Measurements from ENCODE around the gene SYNE2.
"Not testable (repeated sequence)": the region's sequence is repeated elsewhere in the genome, so short reads cannot be mapped to it uniquely, and the experiment has no call there.

The SYNE2 gene

DNA sequence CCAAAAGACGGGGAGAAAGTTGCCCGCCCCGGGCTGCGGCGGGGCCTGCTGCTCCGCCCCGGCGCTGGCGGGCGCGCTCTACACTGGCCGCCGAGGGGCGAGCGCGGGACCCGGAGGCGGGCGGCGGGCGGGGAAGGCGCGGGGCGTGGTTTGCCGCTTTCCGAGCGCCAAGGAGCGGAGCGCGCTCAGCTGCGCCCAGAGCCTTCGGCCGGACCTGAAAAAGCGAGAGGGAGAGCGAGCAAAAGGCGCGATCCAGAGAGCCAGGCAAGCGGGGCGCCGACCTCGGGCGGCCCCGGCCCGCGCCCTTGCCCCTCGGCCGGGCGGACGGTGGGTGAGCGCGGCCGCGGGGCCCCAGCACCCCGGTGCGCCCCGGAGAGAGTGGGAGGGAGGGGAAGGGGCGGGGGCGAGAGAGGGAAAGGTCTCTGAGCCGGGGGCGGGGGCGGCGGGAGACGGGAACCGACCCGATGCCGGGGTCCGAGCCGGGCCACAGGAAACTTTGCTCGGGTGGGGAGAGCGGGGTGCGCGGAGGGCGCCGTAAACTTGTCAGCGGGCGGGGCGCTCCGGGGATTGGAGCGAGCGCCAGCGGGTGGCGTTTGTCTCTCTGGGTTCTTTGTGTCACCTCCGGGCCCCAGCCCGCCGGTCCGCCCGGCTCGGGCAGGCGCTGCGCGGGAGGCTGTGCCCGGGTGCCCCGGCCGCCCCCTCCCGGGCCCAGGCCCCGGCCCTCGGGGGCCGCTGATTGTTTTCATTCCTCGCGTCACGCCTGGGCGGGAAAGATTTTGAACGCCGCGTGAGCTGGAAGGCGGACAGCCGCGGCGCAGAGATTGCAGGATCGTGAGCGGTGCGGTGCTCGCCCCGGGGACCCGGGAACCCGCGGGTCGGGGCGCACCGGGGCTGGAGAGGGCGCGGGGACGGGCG lies at the start of gene SYNE2:
Gene SYNE2 (plus strand): TSS at position 188 of the 915 bp plus-strand sequence. CDS start 56,145 bp downstream, outside the sequence.
- DNase-seq = peak; percentile 36

GRCh38 chr14:63803221-63803791 lies 49.5 kb upstream of the SYNE2 start:
- DNase-seq = not testable (repeated sequence)

DNA sequence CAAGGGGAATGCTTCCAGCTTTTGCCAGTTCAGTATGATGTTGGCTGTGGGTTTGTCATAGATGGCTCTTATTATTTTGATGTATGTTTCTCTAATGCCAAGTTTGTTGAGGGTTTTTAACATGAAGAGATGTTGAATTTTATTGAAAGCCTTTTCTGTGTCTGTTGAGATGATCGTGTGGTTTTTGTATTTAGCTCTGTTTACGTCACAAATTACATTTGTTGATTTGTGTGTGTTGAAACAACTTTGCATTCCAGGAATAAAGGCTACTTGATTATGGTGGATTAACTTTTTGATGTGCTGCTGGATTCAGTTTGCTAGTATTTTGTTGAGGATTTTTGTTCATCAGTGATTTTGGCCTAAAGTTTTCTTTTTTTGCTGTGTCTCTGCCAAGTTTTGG lies 46.7 kb upstream of the SYNE2 start:
- DNase-seq = not testable (repeated sequence)

DNA sequence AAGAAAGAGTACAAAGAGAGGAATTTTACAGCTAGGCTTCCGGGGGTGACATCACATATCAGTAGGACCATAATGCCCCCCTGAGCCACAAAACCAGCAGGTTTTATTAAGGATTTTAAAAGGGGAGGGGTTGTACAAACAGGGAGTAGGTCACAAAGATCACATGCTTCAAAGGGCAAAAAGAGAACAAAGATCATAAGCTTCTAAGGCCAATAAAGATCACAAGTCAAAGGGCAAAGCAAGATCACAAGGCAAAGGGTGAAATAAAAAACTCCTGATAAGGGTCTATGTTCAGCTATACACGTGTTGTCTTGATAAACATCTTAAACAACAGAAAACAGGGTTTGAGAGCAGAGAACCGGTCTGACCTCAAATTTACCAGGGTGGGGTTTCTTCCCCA lies 41.1 kb upstream of the SYNE2 start:
- not testable (repeated sequence) for DNase-seq

- DNase-seq = no peak
Measured at GRCh38 chr14:63833728-63834127, 19.1 kb upstream of the SYNE2 start.

DNA sequence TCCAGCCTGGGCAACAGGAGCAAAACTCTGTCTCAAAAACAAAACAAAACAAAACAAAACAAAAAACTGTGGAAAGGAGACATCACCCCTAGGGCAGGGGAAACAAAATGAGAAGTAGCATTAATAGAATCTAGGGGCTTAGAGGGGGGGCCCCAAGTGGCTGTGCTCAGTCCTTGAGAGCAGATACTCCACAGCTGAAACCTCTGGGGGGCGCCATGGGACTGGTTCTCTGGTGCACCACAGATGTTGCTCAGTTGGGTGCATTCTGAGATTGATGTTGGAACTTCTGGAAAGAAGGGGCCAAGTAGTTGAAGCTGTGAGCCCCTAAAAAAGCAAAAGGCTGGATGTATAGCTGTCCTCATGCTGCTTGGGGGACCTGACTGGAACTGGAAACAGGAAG lies 11.8 kb upstream of the SYNE2 start:
- DNase-seq = no peak

GRCh38 chr14:63843796-63844195 lies 9.0 kb upstream of the SYNE2 start:
- DNase-seq = no peak

GRCh38 chr14:63848890-63849289 lies 3.9 kb upstream of the SYNE2 start:
- DNase-seq = no peak

GRCh38 chr14:63852271-63852816 lies 460 bp upstream of the SYNE2 start:
- no peak for DNase-seq

DNA sequence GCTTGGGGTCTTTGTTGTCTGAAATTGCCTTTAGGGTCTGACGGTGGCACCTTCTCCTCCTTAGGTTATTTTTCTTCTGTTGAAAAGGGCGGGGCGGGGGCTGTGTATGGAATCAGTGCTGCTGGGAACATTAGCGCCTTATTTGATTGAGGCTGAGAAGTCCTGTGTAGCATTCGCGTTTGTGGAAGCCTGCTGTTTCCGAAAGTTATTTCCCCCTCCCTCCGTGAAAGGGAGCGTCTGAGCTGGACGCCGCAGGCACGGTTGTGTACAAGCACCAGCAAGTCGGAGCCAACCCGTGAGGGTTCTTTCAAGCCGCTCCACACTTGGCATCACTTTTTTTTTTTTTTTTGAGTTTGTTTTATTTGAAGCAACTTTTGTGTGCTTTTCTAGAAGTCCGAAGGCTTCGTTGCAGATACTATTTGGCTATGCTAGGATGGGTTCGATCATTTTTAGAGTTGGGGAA lies 1.1 kb downstream of the SYNE2 start:
- peak; percentile 11 for DNase-seq

DNA sequence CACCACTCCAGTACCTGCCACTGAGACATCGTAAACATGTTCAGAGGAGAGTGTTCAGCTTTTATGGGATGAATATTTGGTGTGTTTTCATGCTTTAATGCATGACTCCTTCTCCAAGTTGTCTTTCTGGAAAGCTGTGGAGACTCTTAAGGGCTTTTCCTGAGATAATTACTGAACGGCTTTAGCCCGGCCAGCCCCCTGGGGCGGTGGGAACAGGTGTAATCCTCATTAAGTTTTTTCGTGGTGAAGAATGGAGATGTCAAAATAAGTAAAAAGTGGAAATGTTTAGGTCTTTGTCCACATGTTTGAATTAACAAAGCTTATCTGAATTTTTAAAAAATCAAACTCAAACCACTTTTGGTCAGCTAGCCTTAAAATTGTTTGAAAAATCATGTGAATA lies 1.5 kb downstream of the SYNE2 start:
- DNase-seq = no peak

DNA sequence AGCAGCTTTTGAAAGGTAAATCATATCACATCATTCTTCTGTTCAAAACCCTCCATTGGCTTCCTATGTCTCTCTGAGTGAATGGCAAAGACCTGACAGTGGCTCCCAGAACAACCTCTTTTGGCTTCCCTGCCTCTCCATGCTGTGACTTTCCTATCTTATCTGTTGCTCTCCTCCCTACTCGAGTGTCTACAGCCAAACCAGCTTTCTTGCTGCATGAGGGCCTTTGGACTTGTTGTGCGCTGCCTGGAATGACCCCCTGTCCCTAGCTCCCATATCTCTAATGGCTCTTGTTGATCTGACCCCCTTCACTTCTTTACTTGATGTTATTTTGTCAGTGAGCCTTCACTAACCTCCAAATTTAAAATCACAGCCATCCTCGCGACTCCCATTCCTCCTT lies 2.5 kb downstream of the SYNE2 start:
- DNase-seq = no peak

GRCh38 chr14:63857466-63858030 lies 4.7 kb downstream of the SYNE2 start:
- DNase-seq = no peak

GRCh38 chr14:63860146-63860545 lies 7.3 kb downstream of the SYNE2 start:
- DNase-seq = no peak

- no peak for DNase-seq
Measured at GRCh38 chr14:63862163-63862562, 9.4 kb downstream of the SYNE2 start.

GRCh38 chr14:63863004-63863403 lies 10.2 kb downstream of the SYNE2 start:
- DNase-seq = no peak

DNA sequence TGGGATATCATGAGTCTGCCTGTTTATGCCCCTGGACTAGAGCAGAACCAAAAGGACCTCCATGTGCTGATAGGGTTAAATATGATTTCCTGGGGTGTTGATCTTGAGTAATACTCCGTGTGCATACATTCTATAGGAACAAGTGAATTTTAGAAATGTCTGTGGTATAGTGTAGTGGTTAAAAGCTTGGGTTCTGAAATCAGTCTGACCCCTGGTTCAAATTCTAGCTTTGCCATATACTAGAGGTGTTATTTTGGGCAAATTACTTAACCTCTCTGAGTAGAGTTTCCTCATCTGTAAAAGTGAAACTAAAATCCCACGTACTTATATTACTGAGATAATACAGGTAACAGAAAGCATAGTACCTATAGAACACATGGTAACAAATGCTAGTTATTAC lies 12.0 kb downstream of the SYNE2 start:
- DNase-seq = not testable (repeated sequence)

DNA sequence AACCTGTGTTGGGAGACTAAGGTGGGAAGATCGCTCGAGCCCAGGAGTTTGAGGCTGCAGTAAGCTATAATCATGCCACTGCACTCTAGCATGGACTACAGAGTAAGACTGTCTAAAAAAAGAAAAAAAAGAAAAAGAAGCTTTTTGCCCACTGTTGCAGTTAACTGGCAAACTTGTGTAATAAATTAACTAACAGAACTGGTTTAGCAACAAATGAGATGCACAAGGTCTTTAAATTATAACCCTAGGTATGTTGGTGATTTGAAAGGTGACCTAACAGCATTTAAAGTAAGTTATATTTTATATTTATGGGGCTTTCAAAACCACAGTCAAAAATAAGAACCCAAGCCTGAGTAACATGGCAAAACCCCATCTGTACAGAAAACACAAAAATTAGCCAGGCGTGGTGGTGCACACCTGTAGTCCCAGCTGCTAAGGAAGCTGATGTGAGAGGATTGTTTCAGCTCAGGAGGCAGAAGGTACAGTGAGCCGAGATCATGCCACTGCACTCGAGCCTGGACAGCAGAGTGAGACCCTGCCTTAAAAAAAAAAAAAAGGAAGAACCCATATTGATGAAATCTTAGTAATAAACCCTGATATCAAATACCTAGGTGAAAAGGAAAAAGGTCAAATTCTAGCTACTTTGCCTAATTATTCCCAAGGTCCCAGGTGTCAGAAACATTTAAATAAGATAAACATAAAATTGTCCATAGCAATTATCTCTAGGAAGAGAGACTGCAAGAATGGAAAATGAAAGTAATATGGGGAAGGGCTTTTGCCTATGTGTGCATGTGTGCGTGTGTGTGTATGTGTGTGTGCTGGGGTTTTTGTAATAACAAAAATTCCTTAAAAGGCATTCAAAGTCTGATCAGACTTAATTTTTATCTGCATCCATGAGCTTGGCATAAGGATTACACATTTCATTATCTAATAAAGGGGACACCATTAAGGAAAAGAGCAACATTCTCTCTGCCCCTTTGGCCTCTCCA lies 15.4 kb downstream of the SYNE2 start:
- DNase-seq = no peak

DNA sequence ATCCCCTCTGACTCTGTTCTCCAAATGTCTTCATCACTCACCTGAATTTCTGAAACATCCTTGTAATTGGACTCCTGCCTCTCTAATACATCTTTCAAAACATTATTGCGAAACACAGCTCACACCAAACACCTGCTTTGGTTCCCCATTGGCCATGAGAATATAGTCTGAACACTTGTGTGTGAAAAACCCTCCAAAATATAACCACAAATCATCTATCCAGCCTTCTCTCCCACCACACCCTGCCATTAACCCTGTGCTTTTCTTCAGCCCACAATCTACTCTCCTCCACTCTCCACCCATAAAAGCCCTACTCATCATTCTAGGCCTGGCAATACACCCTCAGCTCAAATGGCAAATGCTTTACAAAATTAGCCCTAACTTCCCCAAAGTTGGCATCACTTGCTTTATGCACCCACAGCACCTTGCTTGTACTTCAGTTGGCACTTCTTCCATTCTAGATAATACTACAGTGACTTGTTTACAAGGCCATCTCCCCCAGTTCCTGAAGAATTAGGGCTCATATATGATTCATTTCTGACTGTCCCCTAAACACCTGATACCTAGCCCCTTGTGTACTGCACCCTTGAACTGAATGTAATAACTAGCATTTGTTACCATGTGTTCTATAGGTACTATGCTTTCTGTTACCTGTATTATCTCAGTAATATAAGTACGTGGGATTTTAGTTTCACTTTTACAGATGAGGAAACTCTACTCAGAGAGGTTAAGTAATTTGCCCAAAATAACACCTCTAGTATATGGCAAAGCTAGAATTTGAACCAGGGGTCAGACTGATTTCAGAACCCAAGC lies 17.3 kb downstream of the SYNE2 start:
- DNase-seq = not testable (repeated sequence)

- not testable (repeated sequence) for DNase-seq
Measured at GRCh38 chr14:63870753-63871037, 17.9 kb downstream of the SYNE2 start.

DNA sequence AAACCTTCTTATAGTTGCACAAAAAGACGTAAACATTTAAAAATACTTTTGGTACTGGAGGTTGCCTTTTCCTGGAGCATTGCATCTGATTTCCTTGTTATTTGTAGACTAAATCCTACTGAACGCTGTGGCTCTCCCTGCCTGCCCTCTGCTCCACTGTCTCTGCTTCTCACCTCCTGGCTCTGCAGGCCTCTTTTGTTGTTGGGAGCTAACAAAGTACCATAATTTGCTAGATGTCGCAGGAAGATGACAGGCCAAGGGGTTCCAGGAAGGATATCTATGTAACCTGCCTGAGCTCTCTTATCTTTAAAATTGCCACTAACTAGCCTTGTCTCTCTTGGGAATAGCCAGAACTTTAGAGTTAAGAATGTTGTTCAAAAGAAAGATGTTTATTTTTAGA lies 21.4 kb downstream of the SYNE2 start:
- no peak for DNase-seq

DNA sequence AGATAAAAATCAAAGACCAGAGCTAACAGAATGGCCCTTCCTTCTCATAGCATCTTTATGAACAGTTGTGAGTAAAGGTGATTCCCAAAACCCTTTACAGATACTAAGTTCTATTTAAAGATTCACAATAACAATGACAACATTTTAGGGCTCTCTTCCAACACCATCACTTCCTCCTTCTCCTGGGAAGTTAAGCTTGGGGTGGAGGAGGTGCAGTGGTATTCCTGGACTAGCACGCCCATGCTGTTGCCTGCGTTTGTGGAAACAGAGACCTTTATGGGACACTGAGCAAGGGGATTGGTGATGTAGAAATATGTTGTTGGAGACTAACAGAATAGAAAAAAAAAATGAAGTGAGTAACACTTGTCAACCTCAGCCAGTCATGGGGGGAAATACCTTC lies 22.5 kb downstream of the SYNE2 start:
- no peak for DNase-seq

All from amniotic stem cell (primary cell).